Activated B cell treated with CpG ODN at 0.5 μM for 24 hours (primary cell): ENCODE data around the gene MOSMO. TPM values are rescaled to one million over a fixed set of nuclear protein-coding genes. Genes with fewer than 3 reads are reported as not detected.

ENCODE experiments used
- ATAC-seq: fragments of 200-7000 bp; cut with Tn5 transposase; one replicate; pipeline ENCODE4 v1.10.0; 2021; ENCODE audit warnings: low read depth, mild to moderate bottlenecking, moderate library complexity
- CTCF ChIA-PET: fragments of 350-600 bp; sonication (Branson Sonifier 250); formaldehyde crosslinking; loops from one replicate; lab custom pipeline; 2021; ENCODE audit warnings: antibody characterized with exemption; lab: Charles Lee
- POLR2A ChIA-PET: fragments of 350-600 bp; sonication (Branson Sonifier 250); formaldehyde crosslinking; loops from one replicate; lab custom pipeline; 2021; ENCODE audit warnings: antibody characterized with exemption; lab: Charles Lee
- DNase-seq: peaks from one replicate; pipeline ENCODE4 v3.0.0; 2022
- H3K27ac Mint-ChIP-seq: one replicate; pipeline ENCODE4 v1.8.0; 2020; ENCODE audit warnings: mixed read lengths
- H3K27me3 Mint-ChIP-seq: one replicate; pipeline ENCODE4 v1.8.0; 2021; ENCODE audit warnings: mixed read lengths
- H3K36me3 Mint-ChIP-seq: one replicate; pipeline ENCODE4 v1.8.0; 2021; ENCODE audit warnings: low read depth, mixed read lengths
- H3K4me1 Mint-ChIP-seq: one replicate; pipeline ENCODE4 v1.8.0; 2021; ENCODE audit warnings: mixed read lengths
- H3K4me3 Mint-ChIP-seq: one replicate; pipeline ENCODE4 v1.8.0; 2020; ENCODE audit warnings: mild to moderate bottlenecking, mixed read lengths
- H3K9me3 Mint-ChIP-seq: one replicate; pipeline ENCODE4 v1.8.0; 2020; ENCODE audit warnings: mixed read lengths
- CTCF ChIP-seq: fragments of 200-600 bp; IDR thresholded peaks from one replicate; pipeline ENCODE4 v1.8.0; 2022; ENCODE audit warnings: antibody characterized with exemption, mild to moderate bottlenecking
- intact Hi-C: fragments of 100-400 bp; cut with micrococcal nuclease; formaldehyde crosslinking; loops from one replicate; pipeline ENCODE4 v1.15.1; 2024
- total RNA-seq: library from RNA; stranded (reverse); gene quantifications from 2 replicates; pipeline ENCODE4 v1.2.3, GENCODE V29; 2022

The MOSMO gene
- total RNA-seq, 1 donor from 2014 or later, result 21.3 TPM

- no peak for DNase-seq
- ATAC-seq, result no peak
- CTCF ChIA-PET, result no interaction called here
- Mint-ChIP-seq H3K27me3 (no peaks in the 10 kb centered on the region), H3K36me3 (no peaks in the 10 kb centered on the region), H3K4me1 (peaks cover under 1% of the 10 kb centered on the region), H3K27ac (no peak overlapping the region), H3K4me3 (no peak overlapping the region), H3K9me3 (no peaks in the 10 kb centered on the region)
- intact Hi-C loops, result no loop called here
- POLR2A ChIA-PET, result no interaction called here
- no peak for TF ChIP-seq CTCF
Observed at GRCh38 chr16:22117609-22118008, 109.7 kb downstream of the MOSMO start.

GRCh38 chr16:22120440-22120839 is 112.5 kb downstream of the MOSMO start:
- Mint-ChIP-seq H3K27me3 (no peaks in the 10 kb centered on the region), H3K4me3 (no peak overlapping the region), H3K4me1 (peaks cover 10% of the 10 kb centered on the region), H3K9me3 (no peaks in the 10 kb centered on the region), H3K27ac (no peak overlapping the region), H3K36me3 (no peaks in the 10 kb centered on the region)
- ChIA-PET CTCF (no interaction called here), POLR2A (no interaction called here)
- no peak for ATAC-seq
- no peak for DNase-seq
- intact Hi-C loops, result loop anchor here (1.0 kb wide), 1 partner anchor 177 kb away; the partner anchor contains the start of gene POLR3E
- TF ChIP-seq CTCF, result no peak

GRCh38 chr16:22122239-22122638 is 114.3 kb downstream of the MOSMO start:
- Mint-ChIP-seq H3K27ac (no peak overlapping the region), H3K27me3 (no peaks in the 10 kb centered on the region), H3K36me3 (no peaks in the 10 kb centered on the region), H3K4me1 (peaks cover 10% of the 10 kb centered on the region), H3K4me3 (no peak overlapping the region), H3K9me3 (no peaks in the 10 kb centered on the region)
- CTCF ChIA-PET, result no interaction called here
- POLR2A ChIA-PET, result no interaction called here
- no peak for TF ChIP-seq CTCF
- intact Hi-C loops, result no loop called here
- ATAC-seq (no peak), DNase-seq (no peak)

GRCh38 chr16:22123146-22123545 is 115.2 kb downstream of the MOSMO start:
- H3K36me3 Mint-ChIP-seq, result no peaks in the 10 kb centered on the region
- intact Hi-C loops, result no loop called here
- no peak overlapping the region for H3K27ac Mint-ChIP-seq
- H3K4me3 Mint-ChIP-seq, result no peak overlapping the region
- TF ChIP-seq CTCF, result no peak
- peaks cover 10% of the 10 kb centered on the region for H3K4me1 Mint-ChIP-seq
- peaks cover 4% of the 10 kb centered on the region for H3K27me3 Mint-ChIP-seq
- ChIA-PET POLR2A (no interaction called here), CTCF (no interaction called here)
- DNase-seq, result no peak
- ATAC-seq, result peak; percentile 45
- H3K9me3 Mint-ChIP-seq, result peaks cover 1% of the 10 kb centered on the region

- intact Hi-C loops, result no loop called here
- peaks cover 4% of the 10 kb centered on the region for H3K9me3 Mint-ChIP-seq
- ChIA-PET POLR2A (no interaction called here), CTCF (no interaction called here)
- no peak for DNase-seq
- no peak overlapping the region for H3K27ac Mint-ChIP-seq
- H3K4me3 Mint-ChIP-seq, result no peak overlapping the region
- H3K27me3 Mint-ChIP-seq, result peaks cover 8% of the 10 kb centered on the region
- no peak for ATAC-seq
- no peaks in the 10 kb centered on the region for H3K36me3 Mint-ChIP-seq
- H3K4me1 Mint-ChIP-seq, result peaks cover 10% of the 10 kb centered on the region
- no peak for TF ChIP-seq CTCF
Observed at GRCh38 chr16:22123759-22124490, 116.0 kb downstream of the MOSMO start.
